ENCODE results near the gene ENPP6. TPM values are rescaled to one million over a fixed set of nuclear protein-coding genes. Genes with fewer than 3 reads are reported as not detected.

The ENPP6 gene
- total RNA-seq, 1 donor from 2014 or later: not detected

DNA sequence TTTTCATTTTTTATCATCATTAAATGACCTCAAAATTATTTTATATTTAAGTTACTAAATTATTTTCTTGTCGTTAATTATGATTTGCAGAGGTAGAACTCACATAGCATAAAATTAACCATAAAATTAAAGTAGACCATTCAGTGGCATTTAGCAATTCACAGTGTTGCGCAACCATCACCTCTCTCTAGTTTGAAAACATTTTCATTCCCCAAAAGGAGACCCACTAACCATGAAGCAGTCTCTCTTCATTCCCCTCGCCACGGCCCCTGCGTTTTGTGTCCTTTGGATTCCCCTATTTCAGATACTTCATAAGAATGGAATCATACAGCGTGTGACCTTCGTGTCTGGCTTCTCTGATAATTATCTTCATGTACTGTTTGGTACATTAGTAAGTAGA is 154.9 kb downstream of the ENPP6 start:
- Histone ChIP-seq H3K4me1 (peaks cover 11% of the 10 kb centered on the region), H3K9me3 (replicated peaks) (no peaks in the 10 kb centered on the region), H3K27ac (replicated peaks) (no peak overlapping the region), H3K36me3 (no peaks in the 10 kb centered on the region), H3K4me3 (no peak overlapping the region), H3K27me3 (ENCODE audit: low read depth) (no peaks in the 10 kb centered on the region)
- intact Hi-C loops (cut with micrococcal nuclease): no loop called here
- TF ChIP-seq CTCF (IDR thresholded peaks at IDR 0.05; ENCODE audit: borderline replicate concordance): no peak
- DNase-seq: no peak

DNA sequence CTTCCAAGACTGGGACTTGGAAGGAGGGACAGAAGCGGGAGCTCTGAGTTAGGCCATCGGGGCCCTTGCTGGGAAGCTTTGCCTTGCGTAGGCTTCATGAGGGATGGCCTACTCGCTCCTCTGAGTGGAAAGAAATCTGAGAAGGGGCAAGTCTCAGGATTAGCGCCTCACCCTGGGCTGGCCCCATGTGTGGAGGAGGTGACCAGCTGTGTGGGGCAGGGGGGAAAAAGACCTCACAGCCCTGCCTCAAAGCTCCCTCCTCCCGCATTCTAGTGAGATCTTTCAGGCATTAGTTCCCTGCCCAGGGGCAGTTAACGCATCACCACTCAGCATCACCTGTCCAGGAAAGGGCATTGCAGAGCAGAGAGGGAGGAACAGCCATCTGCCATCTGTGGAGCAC is 156.1 kb downstream of the ENPP6 start:
- no peaks in the 10 kb centered on the region for H3K9me3 ChIP-seq (replicated peaks)
- no peak for TF ChIP-seq CTCF (IDR thresholded peaks at IDR 0.05; ENCODE audit: borderline replicate concordance)
- no peak overlapping the region for H3K4me3 ChIP-seq
- H3K4me1 ChIP-seq: peaks cover 11% of the 10 kb centered on the region
- no peak for DNase-seq
- H3K36me3 ChIP-seq: no peaks in the 10 kb centered on the region
- H3K27ac ChIP-seq (replicated peaks): no peak overlapping the region
- no peaks in the 10 kb centered on the region for H3K27me3 ChIP-seq (ENCODE audit: low read depth)
- intact Hi-C loops (cut with micrococcal nuclease): no loop called here

GRCh38 chr4:184059099-184059498 is 158.6 kb downstream of the ENPP6 start:
- intact Hi-C loops (cut with micrococcal nuclease): no loop called here
- no peak overlapping the region for H3K4me3 ChIP-seq
- TF ChIP-seq CTCF (IDR thresholded peaks at IDR 0.05; ENCODE audit: borderline replicate concordance): no peak
- no peak overlapping the region for H3K27ac ChIP-seq (replicated peaks)
- DNase-seq: no peak
- no peaks in the 10 kb centered on the region for H3K27me3 ChIP-seq (ENCODE audit: low read depth)
- H3K36me3 ChIP-seq: no peaks in the 10 kb centered on the region
- H3K4me1 ChIP-seq: peaks cover 11% of the 10 kb centered on the region
- no peaks in the 10 kb centered on the region for H3K9me3 ChIP-seq (replicated peaks)

- no peaks in the 10 kb centered on the region for H3K27me3 ChIP-seq (ENCODE audit: low read depth)
- H3K27ac ChIP-seq (replicated peaks): no peak overlapping the region
- TF ChIP-seq CTCF (IDR thresholded peaks at IDR 0.05; ENCODE audit: borderline replicate concordance): no peak
- DNase-seq: no peak
- no peak overlapping the region for H3K4me3 ChIP-seq
- intact Hi-C loops (cut with micrococcal nuclease): no loop called here
- peaks cover 11% of the 10 kb centered on the region for H3K4me1 ChIP-seq
- no peaks in the 10 kb centered on the region for H3K9me3 ChIP-seq (replicated peaks)
- H3K36me3 ChIP-seq: no peaks in the 10 kb centered on the region
Measured at GRCh38 chr4:184058026-184058425, 159.6 kb downstream of the ENPP6 start.

GRCh38 chr4:184056877-184057276 is 160.8 kb downstream of the ENPP6 start:
- no peaks in the 10 kb centered on the region for H3K9me3 ChIP-seq (replicated peaks)
- no peaks in the 10 kb centered on the region for H3K36me3 ChIP-seq
- intact Hi-C loops (cut with micrococcal nuclease): no loop called here
- H3K27me3 ChIP-seq (ENCODE audit: low read depth): no peaks in the 10 kb centered on the region
- no peak overlapping the region for H3K4me3 ChIP-seq
- TF ChIP-seq CTCF (IDR thresholded peaks at IDR 0.05; ENCODE audit: borderline replicate concordance): no peak
- no peak for DNase-seq
- no peak overlapping the region for H3K27ac ChIP-seq (replicated peaks)
- peaks cover 11% of the 10 kb centered on the region for H3K4me1 ChIP-seq

- intact Hi-C loops (cut with micrococcal nuclease): no loop called here
- DNase-seq: no peak
- H3K36me3 ChIP-seq: no peaks in the 10 kb centered on the region
- H3K4me1 ChIP-seq: peaks cover 1% of the 10 kb centered on the region
- no peak overlapping the region for H3K4me3 ChIP-seq
- no peaks in the 10 kb centered on the region for H3K27me3 ChIP-seq (ENCODE audit: low read depth)
- no peak for TF ChIP-seq CTCF (IDR thresholded peaks at IDR 0.05; ENCODE audit: borderline replicate concordance)
- H3K9me3 ChIP-seq (replicated peaks): peaks cover 6% of the 10 kb centered on the region
- H3K27ac ChIP-seq (replicated peaks): no peak overlapping the region
Measured at GRCh38 chr4:184053434-184053833, 164.2 kb downstream of the ENPP6 start.
